Coronary artery (tissue), 2 donors: ENCODE results near the gene IL17B.
A peak's percentile ranks its signal among the peaks of the same experiment; 100 is the strongest.

Source experiments
- DNase-seq: peaks from one replicate; pipeline ENCODE4 v3.0.0-alpha.2; 2017; ENCODE audit warnings: low spot score
- H3K27ac ChIP-seq, 2 donors: fragments of 200-600 bp; sonication (generic); one replicate each; pipeline ENCODE4 v1.5.1; 2016 to 2019
- H3K4me3 ChIP-seq: fragments of 200-600 bp; sonication (generic); 2 replicates; pipeline ENCODE4 v1.5.1; 2016; ENCODE audit warnings: mild to moderate bottlenecking, moderate library complexity
- CTCF ChIP-seq: fragments of 200-600 bp; sonication (generic); IDR thresholded peaks from one replicate; pipeline ENCODE4 v1.5.1; 2019; ENCODE audit warnings: antibody characterized with exemption

Gene IL17B

DNA sequence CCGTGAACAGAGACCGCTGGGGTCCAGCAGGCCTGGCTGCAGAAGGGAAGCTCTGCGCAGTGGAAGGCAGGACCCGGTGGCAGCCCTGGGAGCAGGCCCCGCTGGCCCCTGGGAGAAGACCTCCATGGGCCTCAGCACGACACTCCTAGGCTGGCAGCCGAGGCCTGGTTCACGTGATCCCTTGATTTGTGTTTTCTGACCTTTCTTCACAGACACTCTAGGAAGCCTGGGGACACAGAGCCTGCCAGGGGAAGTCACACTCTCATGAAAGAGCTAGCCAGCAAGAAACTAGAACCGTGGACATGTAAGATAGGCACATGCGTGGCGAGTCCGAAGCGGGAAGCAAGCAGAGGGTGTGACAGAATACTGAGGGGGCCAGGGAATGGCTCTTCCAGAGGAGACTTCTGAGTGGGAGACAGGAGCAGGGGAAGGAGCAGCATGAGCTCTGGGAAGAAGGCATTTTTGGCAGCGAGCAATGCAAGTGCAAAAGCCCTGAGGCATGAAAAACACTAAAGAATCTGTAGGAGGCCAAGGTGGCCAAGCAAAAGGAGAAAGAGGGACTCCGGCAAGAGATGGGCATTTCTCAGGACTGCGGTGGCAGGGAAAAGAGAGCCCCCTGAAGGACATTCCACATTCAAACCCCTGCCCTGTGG lies 26.6 kb upstream of the IL17B start:
- H3K4me3 ChIP-seq: peak overlapping the region; percentile 85

GRCh38 chr5:149404746-149405549 lies 25.9 kb upstream of the IL17B start:
- TF ChIP-seq CTCF: no peak
- Histone ChIP-seq H3K27ac (peak overlapping the region; percentile 92), H3K4me3 (peak overlapping the region; percentile 85)
- DNase-seq: peak; percentile 69

More for the DNA sequence above, 26.6 kb upstream of the IL17B start:
- H3K27ac ChIP-seq: peak overlapping the region; percentile 92
- DNase-seq: peak; percentile 78
- no peak for TF ChIP-seq CTCF

DNA sequence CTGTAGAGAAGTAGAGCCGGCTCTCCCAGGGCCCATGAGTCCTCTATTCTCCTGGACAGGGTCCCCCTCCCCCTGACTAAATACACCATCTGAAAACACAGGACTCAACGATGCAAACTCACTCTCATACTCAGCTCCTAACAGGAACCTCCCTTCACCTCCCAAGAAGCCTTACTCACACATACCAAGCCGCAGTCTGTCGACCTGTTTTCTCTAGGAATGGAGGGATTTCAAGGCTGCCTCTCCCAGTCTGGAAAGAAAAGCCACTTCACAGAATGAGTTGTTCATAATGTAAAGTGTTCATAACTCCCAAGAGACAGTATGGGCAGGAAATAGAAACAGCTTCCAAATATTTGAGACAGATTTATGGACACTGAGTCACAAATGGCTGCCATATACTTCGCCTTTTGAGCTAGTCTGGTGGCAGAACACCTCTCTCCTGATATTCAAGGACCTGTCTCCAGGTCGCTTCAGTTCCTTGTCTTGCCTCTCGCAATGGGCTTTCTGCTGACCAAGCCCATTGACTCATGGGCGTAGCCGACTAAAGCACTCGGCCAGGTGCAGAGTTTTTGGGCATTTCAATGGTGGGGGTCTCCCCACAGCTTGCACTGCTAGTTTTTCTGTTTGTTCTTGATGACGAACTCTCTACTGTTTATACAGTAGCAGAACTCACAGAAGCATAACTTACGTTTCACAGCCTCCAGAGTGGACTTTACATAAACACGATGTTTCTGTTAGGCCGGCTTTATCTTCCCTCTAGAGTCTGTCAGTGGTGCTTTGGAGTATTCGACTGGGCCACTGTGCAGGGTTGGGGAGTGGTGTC lies 25.0 kb upstream of the IL17B start:
- H3K27ac ChIP-seq: peak overlapping the region; percentile 92
- peak; percentile 67 for DNase-seq

GRCh38 chr5:149402291-149402690 lies 23.2 kb upstream of the IL17B start:
- Histone ChIP-seq H3K4me3 (no peak overlapping the region), H3K27ac (no peak overlapping the region)
- TF ChIP-seq CTCF: no peak
- DNase-seq: no peak

More for the DNA sequence above, 25.0 kb upstream of the IL17B start:
- TF ChIP-seq CTCF: no peak
- no peak overlapping the region for H3K4me3 ChIP-seq

GRCh38 chr5:149401051-149401450 lies 22.0 kb upstream of the IL17B start:
- DNase-seq: no peak
- Histone ChIP-seq H3K4me3 (no peak overlapping the region), H3K27ac (no peak overlapping the region)
- no peak for TF ChIP-seq CTCF

GRCh38 chr5:149400304-149400703 lies 21.2 kb upstream of the IL17B start:
- DNase-seq: no peak
- no peak for TF ChIP-seq CTCF

More at GRCh38 chr5:149400304-149400703, 21.2 kb upstream of the IL17B start:
- Histone ChIP-seq H3K27ac (no peak overlapping the region), H3K4me3 (no peak overlapping the region)
